GM18508 (cell line): Measurements from ENCODE around the gene PHC2.
A peak's percentile ranks its signal among the peaks of the same experiment; 100 is the strongest.

Experiments used
- ATAC-seq: cut with Tn5 transposase; IDR thresholded peaks from one replicate; pipeline ENCODE4 v1.9.1; 2021; ENCODE audit warnings: moderate number of reproducible peaks; ENCODE audit not compliant: insufficient read depth, unreplicated experiment

PHC2 gene, protein sequence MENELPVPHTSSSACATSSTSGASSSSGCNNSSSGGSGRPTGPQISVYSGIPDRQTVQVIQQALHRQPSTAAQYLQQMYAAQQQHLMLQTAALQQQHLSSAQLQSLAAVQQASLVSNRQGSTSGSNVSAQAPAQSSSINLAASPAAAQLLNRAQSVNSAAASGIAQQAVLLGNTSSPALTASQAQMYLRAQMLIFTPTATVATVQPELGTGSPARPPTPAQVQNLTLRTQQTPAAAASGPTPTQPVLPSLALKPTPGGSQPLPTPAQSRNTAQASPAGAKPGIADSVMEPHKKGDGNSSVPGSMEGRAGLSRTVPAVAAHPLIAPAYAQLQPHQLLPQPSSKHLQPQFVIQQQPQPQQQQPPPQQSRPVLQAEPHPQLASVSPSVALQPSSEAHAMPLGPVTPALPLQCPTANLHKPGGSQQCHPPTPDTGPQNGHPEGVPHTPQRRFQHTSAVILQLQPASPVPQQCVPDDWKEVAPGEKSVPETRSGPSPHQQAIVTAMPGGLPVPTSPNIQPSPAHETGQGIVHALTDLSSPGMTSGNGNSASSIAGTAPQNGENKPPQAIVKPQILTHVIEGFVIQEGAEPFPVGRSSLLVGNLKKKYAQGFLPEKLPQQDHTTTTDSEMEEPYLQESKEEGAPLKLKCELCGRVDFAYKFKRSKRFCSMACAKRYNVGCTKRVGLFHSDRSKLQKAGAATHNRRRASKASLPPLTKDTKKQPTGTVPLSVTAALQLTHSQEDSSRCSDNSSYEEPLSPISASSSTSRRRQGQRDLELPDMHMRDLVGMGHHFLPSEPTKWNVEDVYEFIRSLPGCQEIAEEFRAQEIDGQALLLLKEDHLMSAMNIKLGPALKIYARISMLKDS

DNA sequence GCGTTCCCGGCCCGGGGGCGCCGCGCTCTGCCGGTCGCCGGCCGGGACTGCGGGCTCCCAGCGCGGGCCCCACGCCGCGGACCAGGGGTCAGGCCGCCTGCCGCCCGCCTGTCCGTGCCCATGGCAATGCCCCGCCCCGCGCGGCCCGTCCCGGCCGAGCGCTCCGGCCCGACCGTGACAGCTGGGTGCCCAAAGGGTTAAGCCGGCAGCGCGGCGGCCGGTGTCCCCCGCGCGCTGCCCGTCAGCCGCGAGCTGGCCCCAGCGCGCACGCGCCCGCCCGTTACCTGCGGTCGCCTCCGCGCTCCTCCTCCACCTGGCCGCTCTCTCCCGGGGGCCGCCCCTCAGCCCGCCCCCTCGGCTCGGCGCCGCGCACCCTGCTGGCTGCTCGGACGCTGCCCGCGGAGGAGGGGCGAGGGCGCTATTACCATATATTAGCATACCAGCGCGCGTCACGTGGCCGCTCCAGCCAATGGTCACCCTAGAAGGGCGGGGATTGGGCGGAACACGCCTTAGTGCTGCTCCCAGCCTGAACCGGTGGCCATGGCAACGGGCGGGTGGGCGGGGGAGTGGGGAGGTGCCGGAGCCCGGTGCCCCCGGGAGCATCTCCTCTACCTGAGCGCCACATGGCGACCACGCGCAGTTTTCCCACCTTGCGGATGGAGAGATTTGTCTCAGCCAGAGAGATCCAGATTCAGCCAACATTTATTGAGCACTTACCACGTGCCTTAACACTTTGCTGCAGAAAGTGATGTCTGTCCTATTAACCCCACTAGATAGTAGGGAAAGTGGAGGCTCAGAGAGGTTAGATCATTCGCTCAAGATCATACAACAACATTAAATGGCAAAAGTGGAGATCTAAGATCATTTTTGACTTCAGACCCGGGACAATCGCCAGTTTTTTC lies at the start of gene PHC2:
TSS of gene PHC2 (minus strand) at position 404 of the 902 bp plus-strand sequence. CDS start 55,556 bp downstream, outside the sequence.
- ATAC-seq: peak; percentile 68

DNA sequence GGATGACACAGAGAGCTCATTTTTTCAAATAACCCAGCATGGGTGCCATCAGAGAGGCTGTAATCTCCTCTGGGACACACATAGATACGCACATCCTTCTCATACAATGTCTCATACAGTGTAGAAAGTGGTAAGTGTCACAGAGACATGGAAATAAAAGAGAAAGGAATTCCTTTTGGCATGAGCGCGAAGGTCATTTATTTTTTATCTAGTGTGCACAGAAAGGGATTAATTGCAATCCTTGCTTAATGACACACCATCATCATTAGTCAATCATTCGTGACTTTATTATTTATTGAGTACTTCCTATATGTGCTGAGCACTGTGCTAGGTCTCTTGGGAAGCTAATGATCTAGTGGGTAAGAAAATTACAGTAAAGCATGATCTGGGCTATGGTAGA lies 46.6 kb upstream of the PHC2 start:
- ATAC-seq: no peak

DNA sequence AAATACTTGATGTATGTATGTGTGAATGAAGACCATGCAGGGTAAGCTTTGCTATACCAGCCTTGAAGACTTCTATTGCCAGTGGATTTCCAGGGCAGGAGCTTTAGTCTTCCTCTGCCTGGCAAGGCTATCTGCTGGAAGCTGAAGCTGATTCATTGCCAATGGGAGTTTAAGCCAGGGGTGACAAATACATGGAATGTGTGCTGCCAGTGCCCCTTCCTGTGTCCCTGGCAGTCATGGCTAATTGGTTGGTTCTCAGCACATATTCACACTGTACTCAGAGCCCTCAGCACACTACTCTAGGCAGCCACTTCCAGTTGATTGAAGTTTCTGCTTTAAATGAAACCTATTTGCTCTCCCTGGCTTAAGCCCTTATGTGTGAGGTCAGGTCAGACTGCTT lies 43.0 kb upstream of the PHC2 start:
- no peak for ATAC-seq

DNA sequence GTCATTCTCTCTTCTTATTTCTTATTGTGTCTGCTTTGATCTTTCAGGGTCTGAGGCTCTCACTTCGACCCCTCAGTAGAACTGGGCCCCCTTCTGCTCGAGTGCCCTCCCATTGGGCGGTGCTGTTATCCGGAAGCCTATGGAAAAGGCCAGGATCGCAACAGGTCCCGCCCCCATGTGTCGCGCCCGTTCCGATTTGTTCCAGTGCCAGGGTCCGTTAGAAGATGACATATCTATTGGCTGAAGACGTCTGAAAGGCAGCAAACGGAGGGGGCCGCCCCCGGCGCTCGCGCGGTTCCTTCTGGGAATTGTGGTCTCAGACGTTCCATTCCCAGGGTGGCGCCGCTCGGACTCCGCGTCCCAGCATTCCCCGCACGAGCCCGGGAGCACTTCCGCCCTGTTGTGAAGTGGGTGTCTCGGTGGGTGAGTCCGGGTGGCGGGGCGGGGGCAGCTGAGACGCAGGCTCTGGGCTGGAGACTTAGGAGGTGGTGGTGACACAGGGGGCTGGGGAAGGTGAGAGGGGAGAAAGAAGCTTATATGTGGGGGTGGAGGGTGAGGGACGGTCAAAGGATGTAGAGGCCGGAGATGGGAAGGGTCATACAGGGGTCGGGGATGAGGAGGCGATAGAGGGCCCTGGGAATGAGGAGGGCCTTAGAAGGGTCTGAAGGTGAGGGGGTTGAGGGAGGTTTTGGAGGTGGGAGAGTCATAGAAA lies 41.5 kb upstream of the PHC2 start, which contains the start of gene ZSCAN20:
TSS of gene ZSCAN20 (plus strand) at position 377 of the 712 bp plus-strand sequence. CDS start 6,644 bp downstream, outside the sequence.
- ATAC-seq: peak; percentile 86

DNA sequence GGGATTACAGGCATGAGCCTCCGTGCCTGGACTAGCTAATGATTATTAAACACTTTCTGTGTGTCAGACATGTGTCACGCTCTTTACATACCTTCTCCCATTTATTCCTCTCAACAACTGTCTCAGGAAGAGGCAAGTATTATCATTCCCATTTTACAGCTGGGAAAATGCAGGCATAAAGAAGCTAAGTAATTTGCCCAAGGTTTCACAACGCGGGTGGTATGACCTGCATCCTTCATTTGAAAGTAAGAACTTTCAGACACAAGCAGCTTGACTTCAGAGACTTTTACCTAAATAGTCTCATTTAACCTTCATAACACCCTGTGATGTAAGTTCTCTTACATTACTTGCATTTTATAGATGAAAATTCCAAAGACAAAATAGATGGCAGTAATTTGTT lies 40.5 kb upstream of the PHC2 start:
- ATAC-seq: no peak

DNA sequence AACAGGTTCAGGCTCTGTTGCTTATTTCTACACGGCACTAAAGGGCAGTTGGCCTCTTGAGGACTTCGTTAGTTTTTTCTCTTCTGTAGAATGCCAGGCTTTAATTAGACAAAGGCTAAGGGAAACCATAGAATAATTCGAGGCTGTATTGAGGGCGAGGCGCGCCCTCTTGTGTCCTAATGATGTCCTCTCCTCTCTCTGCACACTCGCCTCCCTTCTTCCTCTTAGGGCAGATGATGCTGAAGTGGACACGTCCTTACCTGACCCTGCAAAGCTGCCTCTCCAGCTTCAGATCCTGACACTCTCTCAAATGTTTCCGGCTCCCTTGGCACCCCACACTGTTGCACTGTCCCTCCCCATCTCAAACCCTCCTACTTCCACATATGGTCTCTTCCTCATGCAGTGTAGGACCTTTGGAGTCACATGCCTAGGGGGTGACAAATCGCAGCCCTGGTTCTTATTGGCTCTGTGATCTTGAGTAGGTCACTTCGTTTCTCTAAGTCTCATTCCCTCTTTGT lies 39.7 kb upstream of the PHC2 start:
- no peak for ATAC-seq

DNA sequence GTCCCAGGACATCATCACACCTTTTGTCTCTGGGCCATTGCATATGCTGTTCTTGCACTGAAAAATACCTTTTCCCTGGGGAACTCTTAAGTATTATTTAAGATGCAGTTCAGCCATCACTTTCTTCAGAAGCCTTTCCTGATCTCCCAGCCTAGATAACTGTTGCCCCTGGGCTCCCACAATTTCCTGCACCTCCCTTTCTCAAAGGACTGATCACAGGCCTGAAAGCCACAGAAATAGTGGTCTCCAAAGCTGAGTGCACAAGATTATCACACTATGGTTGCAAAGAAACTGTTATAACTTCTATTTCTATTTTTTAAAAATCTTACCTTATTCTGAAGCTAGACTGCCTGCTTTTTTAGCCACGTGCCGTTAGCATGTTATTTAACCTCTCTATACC lies 38.8 kb upstream of the PHC2 start:
- ATAC-seq: no peak

DNA sequence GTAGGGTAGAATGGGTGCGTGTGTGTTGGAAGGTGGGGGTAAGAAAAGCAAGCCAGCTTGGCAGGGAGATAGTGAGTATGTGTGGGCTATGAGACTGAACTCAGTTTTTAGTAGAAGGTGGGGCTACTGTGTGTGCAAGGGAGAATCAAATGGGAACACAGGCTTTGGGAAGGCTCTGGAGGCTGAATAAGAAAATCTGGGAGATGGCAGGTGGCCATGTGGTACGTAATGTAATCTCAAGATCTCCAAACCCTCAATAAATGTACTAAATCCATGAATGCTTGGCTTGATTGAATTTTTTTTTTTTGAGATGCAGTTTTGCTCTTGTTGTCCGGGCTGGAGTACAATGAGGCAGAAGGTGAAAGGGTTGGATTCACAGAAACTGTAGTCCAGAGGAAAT lies 38.1 kb upstream of the PHC2 start:
- no peak for ATAC-seq

DNA sequence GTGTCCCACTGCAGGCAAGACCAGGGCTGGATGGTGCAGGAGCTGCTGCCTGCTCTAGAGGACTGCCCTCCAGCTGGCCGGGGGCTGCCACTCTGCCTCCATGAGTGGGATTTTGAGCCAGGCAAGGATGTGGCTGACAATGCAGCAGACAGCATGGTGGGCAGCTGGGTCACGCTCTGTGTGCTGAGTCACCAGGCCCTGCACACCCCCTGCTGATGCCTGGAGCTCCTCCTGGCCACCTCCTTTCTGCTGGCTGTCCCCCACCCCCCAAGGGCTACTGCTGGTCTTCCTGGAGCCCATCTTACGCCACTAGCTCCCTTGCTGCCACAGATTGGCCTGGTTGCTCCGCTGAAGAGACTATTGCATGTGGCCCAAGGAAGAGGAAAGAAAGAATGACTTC lies 37.6 kb upstream of the PHC2 start:
- no peak for ATAC-seq

DNA sequence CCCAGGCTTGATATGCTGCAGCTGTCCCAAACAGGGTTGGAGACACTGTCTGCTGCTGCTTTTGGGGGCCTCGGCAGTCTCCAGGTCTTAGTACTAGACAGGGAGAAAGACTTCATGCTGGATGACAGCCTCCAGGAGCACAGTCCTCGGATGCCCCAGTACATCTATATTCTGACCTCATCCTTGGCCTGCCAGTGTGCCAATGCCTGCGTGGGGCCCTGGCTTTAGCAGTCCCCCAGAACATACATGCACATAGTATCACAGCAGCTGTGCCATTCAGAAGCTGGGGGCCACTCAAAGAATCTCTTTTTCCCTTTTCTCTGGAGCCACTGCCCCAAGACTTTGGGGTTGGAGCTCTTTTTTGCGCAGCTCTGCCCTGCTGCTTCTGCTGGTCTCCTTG lies 37.1 kb upstream of the PHC2 start:
- no peak for ATAC-seq

DNA sequence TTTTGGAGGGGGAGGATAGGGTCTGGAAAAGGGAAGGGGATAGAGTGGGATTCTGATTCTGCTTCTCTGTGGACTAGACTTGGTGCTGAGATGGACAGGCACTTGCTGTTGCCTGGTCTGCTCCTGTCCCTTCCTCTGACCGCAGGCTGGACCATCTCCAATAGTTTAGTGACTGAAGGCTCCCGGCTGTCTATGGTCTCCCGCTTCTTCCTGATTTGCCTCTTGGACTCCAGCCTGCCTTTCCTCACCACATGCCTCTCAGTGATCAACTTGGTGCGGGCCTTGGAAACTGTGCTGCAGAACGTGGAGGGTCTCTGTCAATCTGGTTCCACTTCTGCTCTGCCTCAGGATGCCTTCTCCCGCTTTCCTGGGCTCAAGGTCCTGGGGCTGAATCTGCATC lies 35.3 kb upstream of the PHC2 start:
- ATAC-seq: no peak

DNA sequence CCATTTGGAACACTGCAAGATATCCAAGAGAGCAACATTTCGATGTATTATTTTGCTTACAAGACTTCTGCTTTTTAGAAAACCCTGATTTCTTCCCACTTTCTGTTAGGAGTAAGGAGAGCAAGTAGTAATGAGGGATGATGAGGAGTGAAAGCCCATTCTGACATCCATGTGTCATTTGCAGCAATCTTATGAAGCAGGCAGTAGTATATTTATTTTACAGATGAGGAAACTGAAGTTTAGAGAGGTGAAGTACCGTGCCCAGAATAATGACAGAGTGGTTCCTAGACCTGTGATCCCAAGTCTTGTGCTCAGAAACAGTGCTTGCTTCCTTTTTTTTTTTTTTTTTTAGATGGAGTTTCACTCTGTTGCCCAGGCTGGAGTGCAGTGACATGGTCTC lies 34.4 kb upstream of the PHC2 start:
- no peak for ATAC-seq

DNA sequence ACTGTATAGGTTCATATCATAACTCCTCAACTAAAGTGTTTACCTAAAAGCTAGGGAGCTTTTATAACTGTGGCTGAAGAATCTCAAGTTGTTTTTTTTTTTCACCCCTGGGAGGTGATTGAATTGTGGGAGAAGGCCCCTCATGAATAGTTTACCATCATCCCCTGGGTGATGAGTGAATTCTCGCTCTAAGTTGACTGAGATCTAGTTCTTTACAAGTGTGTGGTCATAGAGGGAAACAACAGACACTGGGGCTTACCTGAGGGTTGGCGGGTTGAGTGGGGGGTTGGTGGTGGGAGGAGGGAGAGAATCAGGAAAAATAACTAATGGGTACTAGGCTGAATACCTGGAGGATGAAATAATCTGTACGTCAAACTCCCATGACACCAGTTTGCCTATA lies 33.7 kb upstream of the PHC2 start:
- no peak for ATAC-seq

DNA sequence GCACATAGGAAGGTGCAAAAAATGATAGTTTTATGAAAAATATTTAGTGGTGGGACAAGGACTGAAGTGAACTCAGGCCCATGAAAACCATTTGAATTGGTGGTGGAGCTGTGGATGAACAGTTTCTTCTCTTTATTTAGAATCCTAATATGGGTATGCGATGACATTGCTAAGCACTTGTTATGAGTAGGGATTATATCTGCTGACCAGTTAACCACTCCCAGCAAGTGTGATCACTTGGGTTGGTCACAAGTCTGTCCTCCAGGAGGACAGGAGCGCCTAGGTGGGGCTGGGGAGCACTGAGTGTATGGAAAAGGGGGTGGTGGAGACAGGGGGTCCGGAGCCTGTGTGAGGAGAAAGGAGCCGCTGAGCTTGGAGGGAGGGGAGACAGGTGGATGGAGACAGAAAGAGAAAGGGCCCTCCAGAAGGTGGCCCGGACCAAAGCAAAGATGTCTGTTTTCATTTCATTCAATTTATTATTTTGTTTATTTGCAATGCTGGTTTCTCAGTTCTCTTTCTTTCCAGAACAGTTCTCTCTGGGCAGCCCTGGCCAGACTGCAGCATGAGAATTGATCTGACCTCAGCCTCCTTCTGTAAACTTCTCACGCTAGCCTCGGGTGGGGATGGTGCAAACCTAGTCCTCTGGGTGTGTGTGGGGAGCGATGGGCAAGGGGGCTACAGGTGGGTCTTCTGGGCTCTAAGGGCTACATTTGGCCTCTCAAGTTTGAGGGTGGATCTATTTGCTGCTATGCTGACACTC lies 31.7 kb upstream of the PHC2 start:
- ATAC-seq: no peak

DNA sequence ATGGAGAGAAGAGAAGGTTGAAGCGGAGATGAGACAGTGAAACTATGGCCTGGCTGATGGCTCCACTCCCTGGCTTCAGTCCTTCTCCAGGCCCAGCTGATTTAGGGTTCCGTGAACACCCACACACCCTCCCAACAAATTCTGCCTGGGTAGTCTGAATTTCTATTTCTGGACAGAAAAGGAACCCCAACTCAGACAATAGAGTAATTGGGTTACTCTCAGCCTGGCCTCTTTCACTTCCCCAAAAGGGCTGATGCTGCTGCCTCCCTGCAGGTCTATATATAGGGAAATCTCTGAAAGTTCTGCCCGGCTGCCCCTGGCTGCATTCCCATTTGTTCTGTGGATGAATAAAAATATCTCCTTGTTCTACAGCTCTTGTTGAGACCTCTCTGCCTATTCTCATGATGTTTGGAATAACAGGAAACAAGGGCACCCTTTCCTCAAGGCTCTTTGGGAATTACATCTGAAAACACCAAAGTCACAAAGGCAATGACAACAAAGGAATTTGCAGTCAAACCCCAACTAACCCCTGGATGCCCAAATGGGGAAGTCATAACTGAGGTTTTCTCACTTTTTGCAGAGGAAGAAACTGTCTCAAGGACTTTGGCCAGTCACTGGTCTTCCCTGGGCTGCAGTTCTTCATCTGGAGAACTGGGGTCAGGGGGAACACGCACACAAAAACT lies 30.2 kb upstream of the PHC2 start:
- ATAC-seq: no peak

DNA sequence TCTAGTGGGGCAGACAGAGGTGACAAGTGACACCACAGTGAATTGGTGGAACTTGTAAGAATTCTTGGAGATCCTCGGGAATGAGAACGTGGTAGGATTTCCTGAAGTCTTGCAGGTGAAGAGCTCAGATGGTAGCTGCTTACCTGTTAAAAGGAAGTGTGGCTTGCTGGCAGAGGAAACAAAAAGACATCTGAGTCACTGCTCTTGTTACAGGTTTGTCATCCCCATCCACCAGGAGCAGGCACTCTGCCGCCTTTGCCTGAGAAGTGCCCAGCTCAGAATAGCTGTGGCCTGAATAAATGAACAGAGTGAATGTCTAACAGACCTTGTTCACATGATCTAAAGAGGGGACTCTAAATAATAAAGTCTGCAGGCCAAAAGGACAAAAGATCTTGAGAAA lies 29.2 kb upstream of the PHC2 start:
- ATAC-seq: no peak

DNA sequence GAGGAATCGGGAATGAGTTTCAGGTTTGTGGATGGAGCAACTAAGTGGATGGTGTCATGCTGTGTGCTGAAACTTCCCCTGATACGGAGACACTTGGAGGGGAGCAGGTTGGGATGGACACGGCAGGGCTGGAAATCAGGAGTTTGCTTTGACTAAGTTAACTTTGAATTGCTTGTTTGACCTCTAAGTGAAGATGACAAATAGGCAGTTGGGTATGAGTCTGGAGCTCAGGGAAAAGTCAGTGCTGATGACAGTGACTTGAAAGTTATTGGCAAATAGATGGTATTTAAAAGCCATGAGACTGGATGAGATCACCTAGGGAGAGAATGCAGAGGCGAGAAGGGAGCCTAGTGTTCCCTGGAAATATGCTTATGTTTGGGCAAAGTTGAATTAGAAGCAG lies 28.8 kb upstream of the PHC2 start:
- no peak for ATAC-seq

DNA sequence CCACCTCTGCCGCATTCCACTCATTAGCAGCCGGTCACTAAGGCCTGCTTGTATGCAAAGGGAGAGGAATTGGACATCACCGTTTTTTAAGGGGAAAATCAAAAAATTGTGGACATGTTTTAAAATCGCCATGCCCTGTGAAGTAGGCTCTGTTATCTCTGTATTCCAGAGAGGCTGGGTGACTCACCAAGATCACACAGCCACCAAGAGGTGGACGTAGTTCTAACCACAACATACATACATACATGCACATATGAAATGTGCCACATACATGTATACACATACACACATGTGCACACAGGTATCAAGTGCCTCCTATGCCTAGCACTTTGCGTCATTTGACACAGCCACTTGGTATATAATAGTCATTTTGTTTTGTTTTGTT lies 25.6 kb upstream of the PHC2 start:
- no peak for ATAC-seq
